HepG2 (cell line): ENCODE measurements around the gene DNAJC4. TPM values are rescaled to one million over a fixed set of nuclear protein-coding genes. Genes with fewer than 3 reads are reported as not detected.

Source experiments
- ATAC-seq: fragments of 200-7000 bp; cut with Tn5 transposase; 3 replicates; pipeline ENCODE4 v1.9.1; 2020; ENCODE audit warnings: mild to moderate bottlenecking, moderate library complexity
- BruUV-seq: library from RNA; stranded (reverse); fragments of 400-500 nt; replicated peaks from 2 replicates; lab custom pipeline; 2021; lab: Mats Ljungman, UMichigan
- CTCF ChIA-PET: fragments of 300-600 bp; formaldehyde crosslinking; extraction: SDS; loops from one replicate; lab custom pipeline; 2021; ENCODE audit warnings: low total read pairs, inconsistent platforms, low intra/inter-chr PET ratio; lab: Yijun Ruan, JAX
- POLR2A ChIA-PET: fragments of 350-600 bp; sonication (Branson Sonifier 250); formaldehyde crosslinking; loops from one replicate; lab custom pipeline; 2020; ENCODE audit warnings: antibody characterized with exemption, inconsistent platforms; lab: Yijun Ruan, JAX
- DNase-seq: peaks from one replicate; pipeline ENCODE4 v3.0.0-alpha.2; 2015; ENCODE audit warnings: low spot score
- FAIRE-seq: peaks from 3 replicates; lab custom pipeline; 2011; peaks lifted over from hg19 to GRCh38; lab: Jason Lieb, UNC
- H2AFZ ChIP-seq: one replicate; pipeline ENCODE4 v1.6.1; 2011; ENCODE audit warnings: low read length, inconsistent platforms
- H3K27ac ChIP-seq: fragments of 300-600 bp; 3 replicates; pipeline ENCODE4 v1.8.0; 2011; ENCODE audit warnings: mixed run types, mild to moderate bottlenecking, mixed read lengths, low read length, inconsistent platforms; ENCODE audit not compliant: insufficient read depth; ENCODE audit errors: extremely low read length
- H3K27me3 ChIP-seq, 2 experiments: fragments of 200-600 bp in 1 of 2; 2 replicates in 1 of 2; 3 replicates in 1 of 2; pipeline versions ENCODE4 v1.6.0 to v1.8.0; 2011; ENCODE audit warnings: low read length in 2 of 2, mild to moderate bottlenecking in 2 of 2, moderate library complexity in 2 of 2, inconsistent platforms in 1 of 2; ENCODE audit not compliant: insufficient read depth in 2 of 2, control insufficient read depth in 1 of 2
- H3K36me3 ChIP-seq, 2 experiments: fragments of 200-600 bp in 1 of 2; replicated peaks in 1 of 2; 2 replicates in 1 of 2; 3 replicates in 1 of 2; pipeline versions ENCODE4 v1.5.1 to v1.8.0; 2011; ENCODE audit warnings: low read length in 2 of 2, inconsistent platforms in 1 of 2; ENCODE audit not compliant: insufficient read depth in 2 of 2, control insufficient read depth in 1 of 2
- H3K4me1 ChIP-seq: 2 replicates; pipeline ENCODE4 v1.5.1; 2012; ENCODE audit warnings: low read length, inconsistent platforms; ENCODE audit not compliant: insufficient read depth
- H3K4me2 ChIP-seq: 2 replicates; pipeline ENCODE4 v1.6.0; 2011; ENCODE audit warnings: low read depth, low read length, inconsistent platforms
- H3K4me3 ChIP-seq, 3 experiments: fragments of 200-600 bp in 1 of 3; sonication (generic), shearing (Covaris generic) in 1 of 3; replicated peaks in 1 of 3; 2 replicates each; pipeline ENCODE4 v1.5.1; 2011 to 2016; ENCODE audit warnings: low read length in 3 of 3, inconsistent platforms in 2 of 3, low read depth in 2 of 3, mild to moderate bottlenecking in 2 of 3, control low read depth in 1 of 3, mixed read lengths in 1 of 3; ENCODE audit not compliant: insufficient read depth in 1 of 3
- H3K79me2 ChIP-seq: one replicate; pipeline ENCODE4 v1.6.1; 2011; ENCODE audit warnings: low read length, inconsistent platforms; ENCODE audit not compliant: insufficient read depth
- H3K9ac ChIP-seq: 2 replicates; pipeline ENCODE4 v1.6.0; 2011; ENCODE audit warnings: mild to moderate bottlenecking, low read depth, low read length, inconsistent platforms; ENCODE audit not compliant: insufficient read depth
- H3K9me3 ChIP-seq: 2 replicates; pipeline ENCODE4 v1.5.1; 2012; ENCODE audit warnings: mild to moderate bottlenecking, low read length
- H4K20me1 ChIP-seq: 2 replicates; pipeline ENCODE4 v1.6.0; 2011; ENCODE audit warnings: inconsistent platforms, mild to moderate bottlenecking, low read length, moderate library complexity; ENCODE audit not compliant: insufficient read depth
- RARA ChIP-seq: IDR thresholded peaks from 2 replicates; pipeline ENCODE4 v1.6.1; 2016; ENCODE audit warnings: missing genetic modification reagents, missing compliant biosample characterization
- THAP11 ChIP-seq: IDR thresholded peaks from 2 replicates; pipeline ENCODE4 v1.6.1; 2016; ENCODE audit warnings: missing biosample characterization, missing genetic modification reagents
- ZNF10 ChIP-seq: sonication (generic); formaldehyde crosslinking; IDR thresholded peaks from 2 replicates; pipeline ENCODE4 v1.4.0; 2020; ENCODE audit warnings: mild to moderate bottlenecking, low read depth, missing genetic modification reagents, borderline replicate concordance
- WGBS: methylation state at CpG from one replicate; pipeline ENCODE4 v1.1.6; 2017; ENCODE audit warnings: low lambda C conversion rate; 5-methylcytosine and 5-hydroxymethylcytosine counted together
- in situ Hi-C: cut with HindIII; loops from 2 replicates; pipeline ENCODE4 v1.10.0; 2017; ENCODE audit warnings: low pct_unique_long_range_greater_than_20kb; ENCODE audit not compliant: extremely low pct_ligation_motif_present
- intact Hi-C: fragments of 100-400 bp; cut with micrococcal nuclease; formaldehyde crosslinking; loops from one replicate; pipeline ENCODE4 v1.10.0; 2022; ENCODE audit not compliant: unreplicated experiment
- polyA plus RNA-seq, 8 experiments: library from polyadenylated mRNA; depleted of rRNA in 3 of 8; stranded (reverse) in 7 of 8; unstranded in 1 of 8; fragments of >200 nt; fragmentation: Illumina TruSeq in 4 of 8; extraction: Trizol in 4 of 8; gene quantifications; 2 replicates each; pipeline versions ENCODE4 v1.2.1 to v1.2.3, GENCODE V29; 2011 to 2016; ENCODE audit warnings: low read depth in 4 of 8, missing spikeins in 1 of 8, mixed read lengths in 1 of 8; ENCODE audit not compliant: insufficient read depth in 1 of 8
- total RNA-seq, 5 experiments: library from RNA; depleted of rRNA; stranded (reverse); fragments of >200 nt; fragmentation: Illumina TruSeq; extraction: Trizol; gene quantifications; 2 replicates each; pipeline ENCODE4 v1.2.3, GENCODE V29; 2016; ENCODE audit warnings: low read depth in 1 of 5
- TF ChIP-seq, protein P1 (sequence below), 2 experiments: sonication (generic) in 1 of 2; formaldehyde crosslinking in 1 of 2; IDR thresholded peaks; 2 replicates each; pipeline versions ENCODE4 v1.6.1 to v1.9.0; 2014 to 2022; ENCODE audit warnings: antibody characterized with exemption in 1 of 2, borderline replicate concordance in 1 of 2, inconsistent platforms in 1 of 2, low read depth in 1 of 2, missing genetic modification reagents in 1 of 2

DNAJC4 gene
- total and polyA plus RNA-seq, 2 of the 13 experiments (the other 11 are each of a cell fraction or from before 2014, with no cell fraction given): 10.3 to 60.8 TPM

DNA sequence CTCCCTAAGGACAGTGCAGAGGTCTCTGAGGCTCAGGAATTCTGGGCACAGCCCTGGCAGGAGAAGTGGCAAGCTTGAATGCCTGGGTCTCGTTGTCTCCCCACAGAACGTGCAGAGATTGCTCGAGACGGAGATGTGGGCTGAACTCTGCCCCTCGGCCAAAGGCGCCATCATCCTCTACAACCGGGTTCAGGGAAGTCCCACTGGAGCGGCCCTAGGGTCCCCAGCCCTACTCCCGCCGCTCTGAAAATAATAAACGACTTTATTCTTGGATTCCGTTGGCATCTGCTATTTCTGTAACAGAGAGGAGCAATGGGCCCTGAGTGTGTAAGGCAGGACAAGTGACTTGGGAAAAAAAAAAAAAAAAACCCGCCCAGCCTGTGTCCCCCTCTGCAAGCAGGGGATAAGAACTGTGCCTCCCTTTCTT lies 591 bp upstream of the DNAJC4 start (continued):
- TF ChIP-seq, protein P1, sequence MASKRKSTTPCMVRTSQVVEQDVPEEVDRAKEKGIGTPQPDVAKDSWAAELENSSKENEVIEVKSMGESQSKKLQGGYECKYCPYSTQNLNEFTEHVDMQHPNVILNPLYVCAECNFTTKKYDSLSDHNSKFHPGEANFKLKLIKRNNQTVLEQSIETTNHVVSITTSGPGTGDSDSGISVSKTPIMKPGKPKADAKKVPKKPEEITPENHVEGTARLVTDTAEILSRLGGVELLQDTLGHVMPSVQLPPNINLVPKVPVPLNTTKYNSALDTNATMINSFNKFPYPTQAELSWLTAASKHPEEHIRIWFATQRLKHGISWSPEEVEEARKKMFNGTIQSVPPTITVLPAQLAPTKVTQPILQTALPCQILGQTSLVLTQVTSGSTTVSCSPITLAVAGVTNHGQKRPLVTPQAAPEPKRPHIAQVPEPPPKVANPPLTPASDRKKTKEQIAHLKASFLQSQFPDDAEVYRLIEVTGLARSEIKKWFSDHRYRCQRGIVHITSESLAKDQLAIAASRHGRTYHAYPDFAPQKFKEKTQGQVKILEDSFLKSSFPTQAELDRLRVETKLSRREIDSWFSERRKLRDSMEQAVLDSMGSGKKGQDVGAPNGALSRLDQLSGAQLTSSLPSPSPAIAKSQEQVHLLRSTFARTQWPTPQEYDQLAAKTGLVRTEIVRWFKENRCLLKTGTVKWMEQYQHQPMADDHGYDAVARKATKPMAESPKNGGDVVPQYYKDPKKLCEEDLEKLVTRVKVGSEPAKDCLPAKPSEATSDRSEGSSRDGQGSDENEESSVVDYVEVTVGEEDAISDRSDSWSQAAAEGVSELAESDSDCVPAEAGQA (IDR thresholded peaks at IDR 0.05; ENCODE audit: low read depth): no peak
- TF ChIP-seq, protein P1 (CRISPR knock-in tag; IDR thresholded peaks at IDR 0.05; ENCODE audit: borderline replicate concordance): no peak
- TF ChIP-seq, all 625 proteins: peak for 7

DNA sequence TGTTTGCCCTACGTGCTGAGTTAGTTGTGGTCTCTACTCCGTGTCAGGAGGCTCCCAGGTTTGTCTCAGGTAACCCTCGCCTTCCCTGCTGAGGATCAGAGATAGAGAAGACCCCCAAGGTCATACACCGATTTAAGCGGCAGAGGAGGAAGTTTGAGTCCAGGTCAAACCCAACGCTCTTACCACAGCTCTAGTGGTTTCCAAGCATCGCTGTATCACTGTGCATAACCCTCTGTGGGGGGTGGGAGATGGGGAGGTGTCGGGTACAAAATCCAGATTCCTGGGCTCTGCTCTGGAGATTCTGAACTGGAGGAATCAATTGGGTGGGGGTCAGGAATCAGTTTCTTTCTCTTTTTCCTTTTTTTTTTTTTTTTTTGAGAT lies 627 bp downstream of the DNAJC4 start:
- Histone ChIP-seq H3K27me3 (no peaks in the 10 kb centered on the region), H3K27ac (peak overlapping the region; percentile 75), H3K4me1 (peaks cover 64% of the 10 kb centered on the region), H3K79me2 (peaks cover 3% of the 10 kb centered on the region), H2AFZ (no peak overlapping the region), H3K4me2 (peak overlapping the region; percentile 88), H3K9me3 (no peaks in the 10 kb centered on the region), H3K4me3 (peak overlapping the region; percentile 94 to 96 (median 95)), H4K20me1 (no peaks in the 10 kb centered on the region), H3K36me3 (no peaks in the 10 kb centered on the region), H3K9ac (peak overlapping the region; percentile 80)
- DNase-seq: no peak
- WGBS: 13% methylated on average over 2 of the region's 8 CpGs
- ATAC-seq: no peak
- intact Hi-C loops: no loop called here
- in situ Hi-C loops: no loop called here
- TF ChIP-seq THAP11 (CRISPR knock-in tag): no peak
- TF ChIP-seq ZNF10 (CRISPR knock-in tag): no peak
- TF ChIP-seq RARA: no peak
- CTCF ChIA-PET: no interaction called here
- BruUV-seq: no TSS peak
- peak; percentile 18 for FAIRE-seq
- POLR2A ChIA-PET: interaction anchor here (1.0 to 2.6 kb wide), 2 partner anchors 10 to 39 kb away, joined by 4 to 8 read pairs; partner anchors contain the start of gene FKBP2
